Stimulated activated CD8-positive, alpha-beta memory T cell treated with anti-CD3 and anti-CD28 coated beads, Interleukin-7, amount 100 ng/mL, for 1 hour (primary cell): ENCODE measurements around the gene COL8A1.

Source experiments
- DNase-seq, 2 donors: peaks; one replicate each; pipeline ENCODE4 v3.0.0-alpha.2; 2020; ENCODE audit warnings: low read depth in 2 of 2

Gene COL8A1

GRCh38 chr3:99843590-99844258 lies 205.3 kb downstream of the COL8A1 start:
- no peak for DNase-seq

DNA sequence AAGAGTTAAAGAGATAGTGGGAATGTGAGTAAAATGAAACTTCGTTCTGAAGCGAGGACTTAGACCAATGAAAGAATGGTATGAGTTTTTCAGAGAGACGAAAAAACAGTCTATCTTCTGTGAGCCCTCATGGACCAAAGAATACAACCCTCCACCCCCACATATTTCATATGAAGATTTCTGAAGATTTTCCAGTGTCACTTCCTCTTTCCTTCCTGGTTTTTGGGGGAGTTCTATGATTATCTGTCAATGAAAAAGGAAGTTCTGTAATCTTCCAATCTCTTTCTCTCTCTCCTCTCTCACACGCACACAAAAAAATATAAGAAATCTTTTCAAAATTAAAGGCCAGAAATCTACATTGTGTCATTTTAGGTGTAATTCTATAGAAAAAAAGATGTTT lies 206.9 kb downstream of the COL8A1 start:
- no peak for DNase-seq

GRCh38 chr3:99845999-99846398 lies 207.6 kb downstream of the COL8A1 start:
- DNase-seq, result no peak

DNA sequence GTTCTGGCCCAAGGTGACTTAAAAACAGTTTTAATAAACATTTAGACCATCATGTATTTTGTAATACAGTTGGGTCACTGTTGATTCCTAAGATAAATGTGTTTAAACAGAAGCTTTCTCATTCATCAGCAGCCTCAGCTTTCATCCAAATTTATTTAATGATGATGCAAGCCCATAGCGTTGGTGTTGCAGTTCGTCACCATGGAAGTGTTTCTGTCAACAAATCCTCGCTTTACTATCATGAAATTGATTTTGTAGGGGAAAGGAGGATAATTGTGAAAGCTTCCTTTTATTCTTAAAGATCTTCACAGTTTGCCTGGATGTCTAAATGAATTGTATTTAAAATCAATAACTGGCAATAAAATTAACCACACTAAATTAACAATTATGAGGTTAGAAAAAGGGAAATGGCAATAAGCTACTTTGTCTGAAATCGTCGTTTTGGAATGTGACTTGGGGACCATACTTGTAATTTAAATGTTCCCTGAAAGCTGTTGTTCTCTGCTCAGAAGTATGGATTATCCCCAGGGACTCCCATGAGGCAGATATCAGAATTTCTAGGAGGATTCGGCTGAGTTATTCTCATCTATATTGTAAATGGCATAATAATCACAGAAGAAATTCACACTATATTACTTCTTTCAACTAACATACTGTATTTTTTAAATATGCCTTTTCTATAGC lies 208.2 kb downstream of the COL8A1 start:
- no peak for DNase-seq

DNA sequence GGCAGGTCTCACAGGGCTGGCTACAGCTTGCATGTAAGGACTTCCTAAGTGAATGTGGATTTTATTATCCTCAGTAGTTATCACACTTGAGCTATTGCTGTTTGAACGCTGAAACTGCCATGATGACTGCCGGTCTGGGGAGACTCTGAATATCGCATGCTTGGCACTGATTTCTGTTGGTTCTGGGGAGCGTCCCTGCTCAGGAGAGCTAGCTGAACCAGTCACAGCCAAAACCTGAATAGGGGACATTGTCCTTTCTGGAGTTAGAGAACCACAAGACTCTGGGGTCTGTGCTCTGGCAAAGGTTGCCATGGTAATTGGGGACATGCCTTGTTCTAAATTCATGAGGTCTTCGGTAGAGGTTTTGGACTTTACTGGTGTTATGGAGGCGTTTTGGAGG lies 210.0 kb downstream of the COL8A1 start:
- no peak for DNase-seq
